Measurements from ENCODE around the gene PPP4R4. TPM values are rescaled to one million over a fixed set of nuclear protein-coding genes. Genes with fewer than 3 reads are reported as not detected.

PPP4R4 gene
- total and polyA plus RNA-seq, 2 of the 4 experiments (the other 2 are of a cell fraction) = 0.17 to 0.36 TPM

GRCh38 chr14:94129758-94130414 is 44.2 kb upstream of the PPP4R4 start:
- Histone ChIP-seq H3K4me2 (ENCODE audit: low read depth, low read length) (peak overlapping the region; percentile 95), H4K91ac (ENCODE audit: insufficient read depth, low read depth, low read length) (no peak overlapping the region), H2BK5ac (ENCODE audit: low read depth, low read length, poor library complexity, severe bottlenecking) (no peak overlapping the region), H3K36me3 (ENCODE audit: control insufficient read depth, insufficient read depth, low read length) (peaks cover 12% of the 10 kb centered on the region), H2BK15ac (ENCODE audit: low read depth, low read length) (no peak overlapping the region), H3K4me1 (ENCODE audit: control insufficient read depth, insufficient read depth, low read length) (peaks cover 5% of the 10 kb centered on the region), H2AK9ac (replicated peaks; ENCODE audit: low read depth, low read length, poor library complexity) (no peak overlapping the region), H4K20me1 (ENCODE audit: insufficient read depth, low read length) (no peaks in the 10 kb centered on the region), H3K4me3 (ENCODE audit: insufficient read depth, low read depth, low read length) (peak overlapping the region; percentile 92), H3K56ac (ENCODE audit: extremely low read depth, insufficient read depth, low read length) (peak overlapping the region; percentile 29; the same call in 1 of the 2 replicates), H3K27me3 (ENCODE audit: control insufficient read depth, insufficient read depth, low read length) (no peaks in the 10 kb centered on the region), H3K23ac (ENCODE audit: low read depth, low read length) (no peak overlapping the region), H2BK20ac (ENCODE audit: low read depth, low read length) (no peak overlapping the region), H3K9me3 (ENCODE audit: control insufficient read depth, insufficient read depth, low read length) (no peaks in the 10 kb centered on the region), H3K9ac (ENCODE audit: low read depth, low read length) (peak overlapping the region; percentile 50), H2BK120ac (ENCODE audit: low read depth, low read length) (no peak overlapping the region), H3K79me1 (ENCODE audit: low read depth in 1 of 2, low read length in 2 of 2) (peaks cover 0 to 14% of the 10 kb centered on the region in 2 experiments; a peak in 1 of 4 replicates), H3K4ac (ENCODE audit: low read depth, low read length) (peak overlapping the region; percentile 4; the same call in 1 of the 2 replicates), H3K18ac (ENCODE audit: low read depth, low read length) (no peak overlapping the region), H3K14ac (replicated peaks; ENCODE audit: low read depth, low read length) (no peak overlapping the region), H2AFZ (replicated peaks; ENCODE audit: low read length, poor library complexity) (peak overlapping the region; percentile 97), H3K27ac (ENCODE audit: insufficient read depth, low read length) (no peak overlapping the region), H2AK5ac (ENCODE audit: low read depth, low read length) (no peak overlapping the region), H4K8ac (ENCODE audit: low read depth in 2 of 2, low read length in 2 of 2) (peak overlapping the region; percentile 21 to 64; a peak in 3 of 4 replicates), H4K5ac (ENCODE audit: low read depth, low read length) (0 out of 2 replicates have a peak overlapping the region, but pooled peaks have one; percentile 30), H3K9me1 (ENCODE audit: insufficient read depth, low read length) (peaks cover 5% of the 10 kb centered on the region; the same call in 1 of the 2 replicates)
- 0% methylated on average over 1 of the region's 12 CpGs; no CpG with 5 or more reads in 1 of the 2 experiments for WGBS, 2 experiments (ENCODE audit: extremely low coverage in 2 of 2, insufficient read length in 1 of 2)
- BruUV-seq (replicated peaks) = no TSS peak
- in situ Hi-C loops (cut with MboI; ENCODE audit: low sequenced_read_pairs) (loop anchor here (10.0 kb wide), 1 partner anchor 185 kb away; no protein-coding TSS in a partner anchor), intact Hi-C loops (cut with micrococcal nuclease) (loop anchor here (2.0 to 5.0 kb wide), 2 partner anchors 49 to 357 kb away; partner anchors contain the start of genes DDX24 and IFI27L1), dilution Hi-C loops (cut with HindIII; ENCODE audit: low sequenced_read_pairs, unreplicated experiment) (no loop called here)
- no peak for ATAC-seq (ENCODE audit: low read depth)
- CTCF ChIA-PET = no interaction called here
- POLR2A ChIA-PET (ENCODE audit: unreplicated experiment) = interaction anchor here (0.7 to 1.2 kb wide), 2 partner anchors 36 to 119 kb away, joined by 4 to 12 read pairs; no protein-coding TSS in a partner anchor
- DNase-seq = peak; percentile 34
- no peak for TF ChIP-seq CEBPB (IDR thresholded peaks at IDR 0.05; ENCODE audit: low read depth, low read length)
- TF ChIP-seq FOS (IDR thresholded peaks at IDR 0.05; ENCODE audit: low read depth, low read length) = no peak
- no peak for TF ChIP-seq NFE2L2 (IDR thresholded peaks at IDR 0.05; ENCODE audit: low read depth, low read length)
- no peak for TF ChIP-seq SMC3 (IDR thresholded peaks at IDR 0.05; ENCODE audit: low read depth, low read length)
- no peak for TF ChIP-seq MXI1 (IDR thresholded peaks at IDR 0.05; ENCODE audit: borderline replicate concordance, low read depth, low read length)
- no peak for TF ChIP-seq RFX5 (IDR thresholded peaks at IDR 0.05; ENCODE audit: low read depth, low read length)
- no peak for TF ChIP-seq POLR2A (IDR thresholded peaks at IDR 0.05; ENCODE audit: low read depth, low read length)
- TF ChIP-seq USF2 (IDR thresholded peaks at IDR 0.05; ENCODE audit: low read depth, low read length) = no peak
- TF ChIP-seq CHD1 (IDR thresholded peaks at IDR 0.05; ENCODE audit: low read depth, low read length) = no peak
- TF ChIP-seq MAFK (IDR thresholded peaks at IDR 0.05; ENCODE audit: low read depth, low read length) = no peak
- TF ChIP-seq BHLHE40 (IDR thresholded peaks at IDR 0.05; ENCODE audit: low read depth, low read length) = no peak
- TF ChIP-seq MAZ (IDR thresholded peaks at IDR 0.05; ENCODE audit: borderline replicate concordance, low read depth, low read length) = no peak
- no peak for TF ChIP-seq ELK1 (IDR thresholded peaks at IDR 0.05; ENCODE audit: borderline replicate concordance, low read depth, low read length)
- TF ChIP-seq RCOR1 (IDR thresholded peaks at IDR 0.05; ENCODE audit: insufficient replicate concordance, low read length) = no peak
- no peak for TF ChIP-seq RAD21 (IDR thresholded peaks at IDR 0.05; ENCODE audit: low read length)

Data from IMR-90 (cell line).